Esophagus (tissue), 2 donors: ENCODE measurements around the gene RFXANK. TPM values are rescaled to one million over a fixed set of nuclear protein-coding genes. Genes with fewer than 3 reads are reported as not detected.

Experiments used
- H3K27ac ChIP-seq, 2 donors: one replicate each; pipeline ENCODE4 v1.5.1; 2013; ENCODE audit warnings: low read depth in 2 of 2, mild to moderate bottlenecking in 2 of 2, inconsistent platforms in 1 of 2, low read length in 1 of 2, moderate library complexity in 1 of 2
- H3K27me3 ChIP-seq, 2 donors: one replicate each; pipeline ENCODE4 v1.6.1; 2013; ENCODE audit warnings: low read length in 2 of 2, control low read depth in 1 of 2, mild to moderate bottlenecking in 1 of 2; ENCODE audit not compliant: insufficient read depth in 2 of 2, control insufficient read depth in 1 of 2
- H3K36me3 ChIP-seq, 2 donors: one replicate each; pipeline ENCODE4 v1.6.1; 2013; ENCODE audit warnings: low read length in 1 of 2; ENCODE audit not compliant: control insufficient read depth in 2 of 2, insufficient read depth in 2 of 2
- H3K4me1 ChIP-seq, 2 donors: one replicate each; pipeline ENCODE4 v1.6.1; 2013; ENCODE audit warnings: low read length in 1 of 2; ENCODE audit not compliant: control insufficient read depth in 2 of 2, insufficient read depth in 2 of 2
- H3K4me3 ChIP-seq, 2 donors: one replicate each; pipeline ENCODE4 v1.5.1; 2013; ENCODE audit warnings: low read length in 2 of 2, mild to moderate bottlenecking in 2 of 2, low read depth in 1 of 2, moderate library complexity in 1 of 2
- H3K9me3 ChIP-seq, 2 donors: one replicate each; pipeline ENCODE4 v1.6.1; 2013; ENCODE audit warnings: mild to moderate bottlenecking in 2 of 2, low read depth in 1 of 2, low read length in 1 of 2, moderate library complexity in 1 of 2; ENCODE audit not compliant: control insufficient read depth in 2 of 2, insufficient read depth in 1 of 2
- WGBS, 2 donors: extraction: QIAGEN DNeasy Blood & Tissue Kit; methylation state at CpG; one replicate each; pipeline ENCODE4 v1.1.7; 2013; 5-methylcytosine and 5-hydroxymethylcytosine counted together
- polyA plus RNA-seq, 2 donors: library from polyadenylated mRNA; stranded (reverse); fragments of 200-250 nt; gene quantifications; one replicate each; pipeline ENCODE4 v1.2.3, GENCODE V29; 2013
- donor health status: healthy with polysubstance abuse.
- donor health status: Bipolar disorder and iron deficiency.

The RFXANK gene
- polyA plus RNA-seq, 2 donors = 73.6 to 94.1 TPM

- Histone ChIP-seq H3K9me3 (no peaks in the 10 kb centered on the region), H3K36me3 (no peaks in the 10 kb centered on the region), H3K27me3 (no peaks in the 10 kb centered on the region), H3K4me1 (no peaks in the 10 kb centered on the region), H3K27ac (no peak overlapping the region), H3K4me3 (no peak overlapping the region)
- WGBS, 2 donors = 78 to 79% methylated on average over 9 of the region's 9 CpGs
These were observed 48.4 kb downstream of the RFXANK start for GRCh38 chr19:19240476-19240875.

- H3K4me3 ChIP-seq = no peak overlapping the region
- WGBS, 2 donors = 49 to 57% methylated on average over 5 of the region's 5 CpGs
- peaks cover 2% of the 10 kb centered on the region in 2 donors for H3K9me3 ChIP-seq
- no peaks in the 10 kb centered on the region for H3K36me3 ChIP-seq
- peaks cover 3 to 5% of the 10 kb centered on the region in 2 donors for H3K27me3 ChIP-seq
- H3K4me1 ChIP-seq = peaks cover 0 to 2% of the 10 kb centered on the region in 2 donors
- no peak overlapping the region for H3K27ac ChIP-seq
These were observed 58.2 kb downstream of the RFXANK start for GRCh38 chr19:19250196-19250801.

Other genes starting within 250 kb of the RFXANK start
- gene SUGP2, start 158.7 kb upstream of the RFXANK start, polyA plus RNA-seq = 10 to 100 TPM; 22.8 to 46.7 TPM
- gene ARMC6, start 158.7 kb upstream of the RFXANK start, polyA plus RNA-seq = 10 to 100 TPM; 18.2 to 22.1 TPM
- gene SLC25A42, start 128.3 kb upstream of the RFXANK start, polyA plus RNA-seq = 1 to 10 TPM; 4.1 to 4.2 TPM
- gene TMEM161A, start 53.8 kb upstream of the RFXANK start, polyA plus RNA-seq = 10 to 100 TPM; 17.6 to 19.1 TPM
- under 1 TPM; 0.31 to 0.63 TPM for gene MEF2B, start 22.0 kb upstream of the RFXANK start, polyA plus RNA-seq
- 10 to 100 TPM; 18.3 to 22.8 TPM for gene BORCS8, start 106 bp upstream of the RFXANK start, polyA plus RNA-seq
- 10 to 100 TPM; 20.1 to 21.9 TPM for gene NR2C2AP, start 11.2 kb downstream of the RFXANK start, polyA plus RNA-seq
- under 1 TPM; 0.01 to 0.02 TPM for gene NCAN, start 19.7 kb downstream of the RFXANK start, polyA plus RNA-seq
- under 1 TPM; 0.04 to 0.20 TPM for gene TM6SF2, start 81.0 kb downstream of the RFXANK start, polyA plus RNA-seq
- gene SUGP1, start 128.3 kb downstream of the RFXANK start, polyA plus RNA-seq = 10 to 100 TPM; 27.8 to 42.6 TPM
- 10 to 100 TPM; 19.6 to 35.6 TPM for gene MAU2, start 128.6 kb downstream of the RFXANK start, polyA plus RNA-seq
- 10 to 100 TPM; 13.9 to 21.0 TPM for gene GATAD2A, start 213.4 kb downstream of the RFXANK start, polyA plus RNA-seq